Activated CD8-positive, alpha-beta memory T cell treated with anti-CD3 and anti-CD28 coated beads, Interleukin-2, amount 50 U/mL, for 48 hours (primary cell): Measurements from ENCODE around the gene CENPA.
A peak's percentile ranks its signal among the peaks of the same experiment; 100 is the strongest.
"Not testable (repeated sequence)": the region's sequence is repeated elsewhere in the genome, so short reads cannot be mapped to it uniquely, and the experiment has no call there.

Experiments used
- DNase-seq: peaks from one replicate; pipeline ENCODE4 v3.0.0-alpha.2; 2020

The CENPA gene

GRCh38 chr2:26785431-26786206, at the start of gene CENPA:
TSS of gene CENPA (plus strand) at chr2:26786056. CDS start at chr2:26786197, 141 bp downstream.
- DNase-seq: peak; percentile 93

- no peak for DNase-seq
Measured at GRCh38 chr2:26737221-26737620, 48.6 kb upstream of the CENPA start.

- no peak for DNase-seq
Measured at GRCh38 chr2:26738481-26738880, 47.4 kb upstream of the CENPA start.

GRCh38 chr2:26739514-26739913, 46.3 kb upstream of the CENPA start:
- no peak for DNase-seq

GRCh38 chr2:26740346-26740745, 45.5 kb upstream of the CENPA start:
- no peak for DNase-seq

- peak; percentile 59 for DNase-seq
Measured at GRCh38 chr2:26740890-26741302, 45.0 kb upstream of the CENPA start.

- no peak for DNase-seq
Measured at GRCh38 chr2:26742048-26742770, 43.6 kb upstream of the CENPA start.

GRCh38 chr2:26743852-26744251, 42.0 kb upstream of the CENPA start:
- DNase-seq: no peak

GRCh38 chr2:26744953-26745352, 40.9 kb upstream of the CENPA start:
- DNase-seq: no peak

- DNase-seq: peak; percentile 95
Measured at GRCh38 chr2:26745609-26746327, 40.1 kb upstream of the CENPA start.

- no peak for DNase-seq
Measured at GRCh38 chr2:26746934-26747333, 38.9 kb upstream of the CENPA start.

- not testable (repeated sequence) for DNase-seq
Measured at GRCh38 chr2:26749787-26750420, 36.0 kb upstream of the CENPA start.

- not testable (repeated sequence) for DNase-seq
Measured at GRCh38 chr2:26750467-26750866, 35.4 kb upstream of the CENPA start.

GRCh38 chr2:26752656-26753055, 33.2 kb upstream of the CENPA start:
- no peak for DNase-seq

- DNase-seq: no peak
Measured at GRCh38 chr2:26754539-26754938, 31.3 kb upstream of the CENPA start.

GRCh38 chr2:26754972-26755670, 30.7 kb upstream of the CENPA start:
- DNase-seq: no peak

GRCh38 chr2:26756337-26756736, 29.5 kb upstream of the CENPA start:
- DNase-seq: no peak

GRCh38 chr2:26757873-26758789, 27.7 kb upstream of the CENPA start:
- peak; percentile 63 for DNase-seq

- DNase-seq: no peak
Measured at GRCh38 chr2:26758790-26759321, 27.0 kb upstream of the CENPA start.

- no peak for DNase-seq
Measured at GRCh38 chr2:26759845-26760244, 26.0 kb upstream of the CENPA start.

- not testable (repeated sequence) for DNase-seq
Measured at GRCh38 chr2:26760991-26761390, 24.9 kb upstream of the CENPA start.
